Panc1 (cell line): Measurements from ENCODE around the gene ZMAT5.

Source experiments
- SIN3A ChIP-seq: IDR thresholded peaks from 2 replicates; pipeline ENCODE4 v1.6.1; 2012; ENCODE audit warnings: low read depth, mild to moderate bottlenecking, low read length, moderate library complexity, borderline replicate concordance; ENCODE audit not compliant: insufficient read depth
- TF ChIP-seq, protein P1 (sequence below): fragments of 450-650 bp; IDR thresholded peaks from 2 replicates; pipeline ENCODE4 v1.5.1; 2017; ENCODE audit warnings: mild to moderate bottlenecking

DNA sequence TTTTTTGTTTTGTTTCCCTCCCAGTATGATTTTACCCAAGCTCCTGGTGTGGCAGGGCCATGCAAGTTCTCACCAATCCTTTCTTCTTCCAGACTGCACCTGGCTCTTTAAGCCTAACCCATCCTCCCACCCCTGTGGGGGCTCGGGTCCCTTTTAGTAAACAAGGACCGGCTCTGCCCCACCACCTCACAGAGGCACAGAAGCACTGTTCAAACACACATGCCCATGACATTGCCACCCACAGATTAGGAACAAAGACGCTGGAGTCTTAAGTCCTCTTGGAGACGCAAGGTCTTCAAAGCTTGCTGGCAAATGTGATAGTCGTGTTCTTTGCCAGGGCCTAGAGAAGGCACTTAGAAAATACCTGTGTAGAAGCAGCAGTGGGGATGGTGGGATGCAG, 19.2 kb upstream of the ZMAT5 start:
- TF ChIP-seq, protein P1, sequence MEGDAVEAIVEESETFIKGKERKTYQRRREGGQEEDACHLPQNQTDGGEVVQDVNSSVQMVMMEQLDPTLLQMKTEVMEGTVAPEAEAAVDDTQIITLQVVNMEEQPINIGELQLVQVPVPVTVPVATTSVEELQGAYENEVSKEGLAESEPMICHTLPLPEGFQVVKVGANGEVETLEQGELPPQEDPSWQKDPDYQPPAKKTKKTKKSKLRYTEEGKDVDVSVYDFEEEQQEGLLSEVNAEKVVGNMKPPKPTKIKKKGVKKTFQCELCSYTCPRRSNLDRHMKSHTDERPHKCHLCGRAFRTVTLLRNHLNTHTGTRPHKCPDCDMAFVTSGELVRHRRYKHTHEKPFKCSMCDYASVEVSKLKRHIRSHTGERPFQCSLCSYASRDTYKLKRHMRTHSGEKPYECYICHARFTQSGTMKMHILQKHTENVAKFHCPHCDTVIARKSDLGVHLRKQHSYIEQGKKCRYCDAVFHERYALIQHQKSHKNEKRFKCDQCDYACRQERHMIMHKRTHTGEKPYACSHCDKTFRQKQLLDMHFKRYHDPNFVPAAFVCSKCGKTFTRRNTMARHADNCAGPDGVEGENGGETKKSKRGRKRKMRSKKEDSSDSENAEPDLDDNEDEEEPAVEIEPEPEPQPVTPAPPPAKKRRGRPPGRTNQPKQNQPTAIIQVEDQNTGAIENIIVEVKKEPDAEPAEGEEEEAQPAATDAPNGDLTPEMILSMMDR: no peak
- no peak for TF ChIP-seq SIN3A
